Measurements from ENCODE around the gene KCNH3. TPM values are rescaled to one million over a fixed set of nuclear protein-coding genes. Genes with fewer than 3 reads are reported as not detected.

The KCNH3 gene
- total RNA-seq, 2 experiments from 2014 or later: 8.0 to 9.1 TPM

DNA sequence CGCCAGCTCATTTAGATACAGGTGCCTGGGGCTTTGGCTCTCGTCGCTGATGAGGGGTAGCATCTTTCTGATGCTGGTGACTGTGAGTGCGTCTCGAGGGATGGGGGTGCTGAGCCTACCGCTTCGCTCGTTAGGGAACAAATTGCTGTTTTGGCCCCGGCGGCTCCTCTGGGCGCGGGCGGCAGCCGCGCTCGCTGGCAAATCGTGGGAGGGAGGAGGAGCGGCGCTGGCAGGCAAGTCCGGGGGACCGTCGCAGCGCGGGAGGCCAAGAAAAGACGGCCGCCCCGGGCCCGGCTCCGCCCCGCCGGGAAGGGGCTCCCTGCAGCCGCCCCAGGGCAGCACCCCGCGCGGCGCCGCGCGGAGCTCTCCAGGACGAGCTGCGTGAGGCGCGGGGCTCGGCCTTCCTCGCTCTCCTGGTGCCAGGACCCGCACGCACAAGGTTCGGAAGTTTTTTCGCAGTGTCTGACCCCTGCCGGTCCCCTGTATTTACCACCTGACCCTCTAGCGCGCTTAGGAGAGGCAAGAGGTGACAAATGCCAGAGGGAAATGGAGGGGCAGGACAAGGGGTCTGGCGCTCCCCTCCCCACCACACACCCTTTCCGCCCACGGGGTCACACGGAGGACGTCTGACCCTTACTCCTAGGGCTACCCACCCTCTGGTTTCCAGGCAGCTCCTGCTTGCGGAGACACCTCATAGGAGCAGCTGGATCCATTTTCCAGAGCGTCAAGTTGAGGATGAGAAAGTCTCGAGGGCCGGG, 899 bp upstream of the KCNH3 start:
- Mint-ChIP-seq H3K27ac (no peak overlapping the region), H3K4me3 (peak overlapping the region; percentile 67), H3K27me3 (peaks cover 22% of the 10 kb centered on the region), H3K4me1 (ENCODE audit: low read depth) (peaks cover 9% of the 10 kb centered on the region), H3K9me3 (no peaks in the 10 kb centered on the region), H3K36me3 (ENCODE audit: low read depth) (no peaks in the 10 kb centered on the region)
- intact Hi-C loops (cut with micrococcal nuclease): no loop called here
- ATAC-seq (peak; percentile 11), DNase-seq (peak; percentile 49)
- POLR2A ChIA-PET: interaction anchor here (0.9 to 1.8 kb wide), 4 partner anchors 14 to 84 kb away, joined by 3 to 4 read pairs (median 4); no protein-coding TSS in a partner anchor
- CTCF ChIA-PET: interaction anchor here (0.9 to 1.9 kb wide), 6 partner anchors 16 to 449 kb away, joined by 3 to 8 read pairs (median 3); no protein-coding TSS in a partner anchor
- no peak for TF ChIP-seq CTCF (IDR thresholded peaks at IDR 0.05)

GRCh38 chr12:49539406-49540228, 787 bp downstream of the KCNH3 start:
- H3K27me3 Mint-ChIP-seq: peaks cover 22% of the 10 kb centered on the region
- no peak overlapping the region for H3K27ac Mint-ChIP-seq
- peak overlapping the region; percentile 53 for H3K4me3 Mint-ChIP-seq
- no peak for TF ChIP-seq CTCF (IDR thresholded peaks at IDR 0.05)
- intact Hi-C loops (cut with micrococcal nuclease): no loop called here
- peaks cover 13% of the 10 kb centered on the region for H3K4me1 Mint-ChIP-seq (ENCODE audit: low read depth)
- no peaks in the 10 kb centered on the region for H3K9me3 Mint-ChIP-seq
- ChIA-PET CTCF (interaction anchor here (1.0 to 1.1 kb wide), 2 partner anchors 9 to 22 kb away, joined by 3 to 5 read pairs; no protein-coding TSS in a partner anchor), POLR2A (interaction anchor here (0.6 to 2.0 kb wide), 4 partner anchors 11 to 215 kb away, joined by 3 to 7 read pairs (median 3); partner anchors contain the start of gene SPATS2)
- no peak for ATAC-seq
- H3K36me3 Mint-ChIP-seq (ENCODE audit: low read depth): no peaks in the 10 kb centered on the region
- no peak for DNase-seq

DNA sequence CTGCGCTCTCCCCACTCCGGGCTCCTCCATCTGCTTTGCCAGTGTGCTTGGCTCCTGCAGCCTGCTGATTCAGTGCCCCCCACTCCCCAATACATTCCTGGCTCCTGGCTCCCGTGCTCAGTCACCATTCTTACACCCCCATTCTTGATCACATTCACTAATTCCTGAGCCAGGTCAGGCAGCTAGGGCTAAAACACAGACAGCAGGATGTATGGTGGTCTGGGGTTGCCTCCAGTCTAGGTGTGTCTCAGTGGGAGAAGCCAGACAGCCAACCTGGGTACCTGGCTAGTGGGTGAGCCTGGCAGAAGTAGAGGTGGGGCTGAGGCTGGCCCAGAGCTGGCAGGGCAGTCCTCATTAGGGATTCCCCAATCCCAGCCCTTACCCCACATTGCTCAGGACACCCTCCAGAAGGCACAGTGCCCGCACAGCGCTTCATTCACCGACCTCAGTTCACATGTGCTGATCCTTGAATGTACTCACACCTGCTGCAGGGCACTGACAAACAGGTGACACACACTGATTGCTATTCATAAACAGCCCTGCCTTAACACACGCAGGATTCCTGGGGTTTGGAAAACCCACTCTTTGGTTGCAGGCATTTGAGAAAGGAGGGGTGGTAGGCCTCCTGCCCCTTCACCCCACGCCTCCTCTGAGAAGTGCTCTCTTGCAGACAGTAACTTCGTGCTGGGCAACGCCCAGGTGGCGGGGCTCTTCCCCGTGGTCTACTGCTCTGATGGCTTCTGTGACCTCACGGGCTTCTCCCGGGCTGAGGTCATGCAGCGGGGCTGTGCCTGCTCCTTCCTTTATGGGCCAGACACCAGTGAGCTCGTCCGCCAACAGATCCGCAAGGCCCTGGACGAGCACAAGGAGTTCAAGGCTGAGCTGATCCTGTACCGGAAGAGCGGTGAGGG, 1.7 kb downstream of the KCNH3 start:
- no peak overlapping the region for H3K27ac Mint-ChIP-seq
- intact Hi-C loops (cut with micrococcal nuclease): no loop called here
- ChIA-PET POLR2A (interaction anchor here (0.6 to 2.0 kb wide), 2 partner anchors 27 to 174 kb away, joined by 3 to 7 read pairs; partner anchors contain the start of gene SPATS2), CTCF (interaction anchor here (1.0 to 1.1 kb wide), 2 partner anchors 8 to 21 kb away, joined by 3 to 5 read pairs; no protein-coding TSS in a partner anchor)
- H3K9me3 Mint-ChIP-seq: no peaks in the 10 kb centered on the region
- peaks cover 22% of the 10 kb centered on the region for H3K27me3 Mint-ChIP-seq
- no peaks in the 10 kb centered on the region for H3K36me3 Mint-ChIP-seq (ENCODE audit: low read depth)
- H3K4me3 Mint-ChIP-seq: no peak overlapping the region
- peaks cover 19% of the 10 kb centered on the region for H3K4me1 Mint-ChIP-seq (ENCODE audit: low read depth)
- no peak for DNase-seq
- ATAC-seq: no peak
- no peak for TF ChIP-seq CTCF (IDR thresholded peaks at IDR 0.05)

GRCh38 chr12:49541140-49541861, 2.5 kb downstream of the KCNH3 start:
- Mint-ChIP-seq H3K27ac (no peak overlapping the region), H3K27me3 (peaks cover 16% of the 10 kb centered on the region), H3K4me1 (ENCODE audit: low read depth) (peaks cover 19% of the 10 kb centered on the region), H3K9me3 (no peaks in the 10 kb centered on the region), H3K4me3 (no peak overlapping the region), H3K36me3 (ENCODE audit: low read depth) (no peaks in the 10 kb centered on the region)
- intact Hi-C loops (cut with micrococcal nuclease): no loop called here
- ATAC-seq (no peak), DNase-seq (no peak)
- ChIA-PET POLR2A (interaction anchor here (1.3 kb wide), 1 partner anchor 11 kb away, joined by 4 read pairs; no protein-coding TSS in a partner anchor), CTCF (interaction anchor here (1.6 kb wide), 1 partner anchor 183 kb away, joined by 4 read pairs; no protein-coding TSS in a partner anchor)
- no peak for TF ChIP-seq CTCF (IDR thresholded peaks at IDR 0.05)

All from activated CD8-positive, alpha-beta T cell treated with anti-CD3 and anti-CD28 coated beads for 36 hours (primary cell).